ENCODE data around the gene PDPN. TPM values are rescaled to one million over a fixed set of nuclear protein-coding genes. Genes with fewer than 3 reads are reported as not detected.

Gene PDPN
- total and polyA plus RNA-seq, 2 of the 8 experiments (the other 6 are each of a cell fraction or from before 2014, with no cell fraction given), result 44.7 to 169 TPM

- no peak overlapping the region for H4K91ac ChIP-seq (replicated peaks; ENCODE audit: insufficient read length, low read length)
- no peak overlapping the region for H3K27ac ChIP-seq (ENCODE audit: low read depth, low read length)
- H3K23me2 ChIP-seq (ENCODE audit: low read depth, low read length), result no peaks in the 10 kb centered on the region
- peaks cover 6 to 18% (median 13%) of the 10 kb centered on the region in 4 experiments for H3K4me1 ChIP-seq (replicated peaks in 1 of 4; ENCODE audit: control insufficient read depth in 3 of 4, insufficient read depth in 4 of 4, low read length in 3 of 4)
- POLR2A ChIA-PET (ENCODE audit: partially characterized antibody), result interaction anchor here (0.6 to 6.8 kb wide), 4 partner anchors 9 to 1819 kb away, joined by 3 to 31 read pairs (median 6); partner anchors contain the start of gene PDPN
- FAIRE-seq (no peak), DNase-seq (ENCODE audit: low read depth in 1 of 2, low spot score in 2 of 2) (no peak)
- no peak overlapping the region for H3K4ac ChIP-seq (replicated peaks; ENCODE audit: insufficient read length, low read depth, low read length)
- H2BK20ac ChIP-seq (ENCODE audit: low read length), result no peak overlapping the region
- no peak overlapping the region for H2BK15ac ChIP-seq (ENCODE audit: low read length)
- no peaks in the 10 kb centered on the region; a peak in 1 of 7 replicates for H3K27me3 ChIP-seq (replicated peaks in 1 of 4; ENCODE audit: control insufficient read depth in 3 of 4, extremely low read depth in 1 of 4, insufficient read depth in 3 of 4, low read length in 3 of 4)
- H3K36me3 ChIP-seq (ENCODE audit: control insufficient read depth in 2 of 4, insufficient read depth in 4 of 4, low read length in 3 of 4), result peaks cover 0 to 18% (median under 1%) of the 10 kb centered on the region in 4 experiments; a peak in 4 of 8 replicates
- no peak overlapping the region for H3K4me3 ChIP-seq (ENCODE audit: extremely low read depth in 1 of 4, insufficient read depth in 2 of 4, low read depth in 3 of 4, low read length in 4 of 4)
- peaks cover 5 to 87% of the 10 kb centered on the region in 2 experiments; a peak in 3 of 4 replicates for H3K79me2 ChIP-seq (ENCODE audit: control insufficient read depth in 1 of 2, insufficient read depth in 2 of 2, low read length in 2 of 2)
- no peak overlapping the region for H2AK5ac ChIP-seq (ENCODE audit: low read depth, low read length)
- H3K18ac ChIP-seq (ENCODE audit: extremely low read depth, low read length), result no peak overlapping the region
- no peak overlapping the region for H3K9ac ChIP-seq (replicated peaks in 1 of 4; ENCODE audit: extremely low read depth in 1 of 4, low read depth in 3 of 4, low read length in 3 of 4)
- no peaks in the 10 kb centered on the region for H3K9me3 ChIP-seq (ENCODE audit: insufficient read depth in 2 of 2, low read depth in 1 of 2, low read length in 1 of 2)
- TF ChIP-seq MAFK (IDR thresholded peaks at IDR 0.05; ENCODE audit: low read depth, low read length), result no peak
- no peak overlapping the region for H2BK120ac ChIP-seq (replicated peaks; ENCODE audit: low read depth, low read length)
- H3K23ac ChIP-seq (ENCODE audit: insufficient read length), result no peak overlapping the region
- no peak overlapping the region for H2AFZ ChIP-seq (ENCODE audit: low read length)
- H3K4me2 ChIP-seq (ENCODE audit: insufficient read depth in 1 of 2, low read depth in 2 of 2, low read length in 2 of 2), result no peak overlapping the region
- H2BK12ac ChIP-seq (ENCODE audit: low read depth, low read length), result no peak overlapping the region
- H4K8ac ChIP-seq (ENCODE audit: extremely low read depth, insufficient read depth, low read length), result no peak overlapping the region
- no peak overlapping the region for H2BK5ac ChIP-seq (ENCODE audit: low read depth, low read length)
- WGBS, 2 experiments (ENCODE audit: extremely low coverage in 1 of 2, insufficient coverage in 1 of 2, insufficient read length in 1 of 2, insufficient replicate concordance in 2 of 2, low coverage in 1 of 2, low lambda C conversion rate in 2 of 2, missing lambda C conversion rate in 1 of 2), result 93% methylated on average over 7 of the region's 7 CpGs; no CpG with 5 or more reads in 1 of the 2 experiments
- no peak overlapping the region for H3K14ac ChIP-seq (ENCODE audit: insufficient read length)
- CTCF ChIA-PET (ENCODE audit: partially characterized antibody), result interaction anchor here (0.6 to 4.6 kb wide), 4 partner anchors 11 to 220 kb away, joined by 3 to 19 read pairs (median 4); no protein-coding TSS in a partner anchor
- H3K56ac ChIP-seq (replicated peaks; ENCODE audit: insufficient read length, low read depth, low read length), result no peak overlapping the region
- peaks cover 23% of the 10 kb centered on the region for H3K79me1 ChIP-seq (ENCODE audit: low read depth, low read length)
- H4K5ac ChIP-seq (ENCODE audit: insufficient read length, low read depth, low read length), result no peak overlapping the region
- peaks cover 6 to 30% of the 10 kb centered on the region in 2 experiments for H4K20me1 ChIP-seq (replicated peaks in 1 of 2; ENCODE audit: control insufficient read depth in 1 of 2, insufficient read depth in 2 of 2, low read length in 2 of 2)
These were observed 13.5 kb downstream of the PDPN start for GRCh38 chr1:13597166-13597565.
